Colonic mucosa (tissue), 4 donors: ENCODE results near the gene GAS2L2. TPM values are rescaled to one million over a fixed set of nuclear protein-coding genes. Genes with fewer than 3 reads are reported as not detected.

Experiments
- DNase-seq: peaks from one replicate; pipeline ENCODE4 v3.0.0-alpha.2; 2020
- H3K27ac ChIP-seq: fragments of 200-600 bp; one replicate; pipeline ENCODE4 v1.8.0; 2021
- H3K27me3 ChIP-seq: fragments of 200-600 bp; one replicate; pipeline ENCODE4 v1.8.0; 2021
- H3K36me3 ChIP-seq: fragments of 200-600 bp; one replicate; pipeline ENCODE4 v1.8.0; 2021
- H3K4me1 ChIP-seq: fragments of 200-600 bp; one replicate; pipeline ENCODE4 v1.8.0; 2021; ENCODE audit warnings: mild to moderate bottlenecking
- H3K4me3 ChIP-seq: fragments of 200-600 bp; one replicate; pipeline ENCODE4 v1.8.0; 2021
- H3K9ac ChIP-seq, 2 donors: one replicate each; pipeline ENCODE4 v1.7.0; 2013; ENCODE audit warnings: control low read depth in 2 of 2, low read depth in 2 of 2, low read length in 2 of 2
- H3K9me3 ChIP-seq: fragments of 200-600 bp; one replicate; pipeline ENCODE4 v1.8.0; 2021
- CTCF ChIP-seq: fragments of 200-600 bp; IDR thresholded peaks from one replicate; pipeline ENCODE4 v1.8.0; 2022; ENCODE audit warnings: antibody characterized with exemption, mild to moderate bottlenecking
- intact Hi-C: fragments of 100-400 bp; cut with DNase I; formaldehyde crosslinking; loops from one replicate; pipeline ENCODE4 v1.14.1; 2022
- total RNA-seq, 2 donors: library from RNA; stranded (reverse); fragmentation: NEBNext Ultra II Directional in 1 of 2; extraction: Animal tissue kit (Norgen Biotek cat#: 25700) in 1 of 2; gene quantifications; one replicate each; pipeline ENCODE4 v1.2.1, GENCODE V29; 2021
- donor health status: healthy.
- donor health status: DM: no; HTN: no; CAD: no.
- donor health status: DM: no; HTN: no; CAD: no.

The GAS2L2 gene
- total RNA-seq, 2 donors from 2014 or later = 0.15 TPM; not detected in 1

GRCh38 chr17:35716897-35717465 lies 36.1 kb downstream of the GAS2L2 start:
- H3K9ac ChIP-seq = no peak overlapping the region
- no peak overlapping the region for H3K27ac ChIP-seq
- H3K36me3 ChIP-seq = peaks cover 16% of the 10 kb centered on the region
- H3K9me3 ChIP-seq = no peaks in the 10 kb centered on the region
- no peak overlapping the region for H3K4me3 ChIP-seq
- no peaks in the 10 kb centered on the region for H3K4me1 ChIP-seq
- H3K27me3 ChIP-seq = no peaks in the 10 kb centered on the region
- no peak for TF ChIP-seq CTCF
- DNase-seq = no peak
- intact Hi-C loops = no loop called here

- intact Hi-C loops = no loop called here
- Histone ChIP-seq H3K4me1 (no peaks in the 10 kb centered on the region), H3K9me3 (no peaks in the 10 kb centered on the region), H3K9ac (no peak overlapping the region), H3K36me3 (peaks cover 16% of the 10 kb centered on the region), H3K4me3 (no peak overlapping the region), H3K27me3 (no peaks in the 10 kb centered on the region), H3K27ac (no peak overlapping the region)
- DNase-seq = no peak
- no peak for TF ChIP-seq CTCF
Measured at GRCh38 chr17:35716173-35716572, 36.9 kb downstream of the GAS2L2 start.

GRCh38 chr17:35715416-35715815 lies 37.6 kb downstream of the GAS2L2 start:
- no peak for DNase-seq
- intact Hi-C loops = no loop called here
- Histone ChIP-seq H3K4me3 (no peak overlapping the region), H3K27me3 (no peaks in the 10 kb centered on the region), H3K27ac (no peak overlapping the region), H3K9ac (no peak overlapping the region), H3K36me3 (peaks cover 23% of the 10 kb centered on the region), H3K9me3 (no peaks in the 10 kb centered on the region), H3K4me1 (no peaks in the 10 kb centered on the region)
- no peak for TF ChIP-seq CTCF

DNA sequence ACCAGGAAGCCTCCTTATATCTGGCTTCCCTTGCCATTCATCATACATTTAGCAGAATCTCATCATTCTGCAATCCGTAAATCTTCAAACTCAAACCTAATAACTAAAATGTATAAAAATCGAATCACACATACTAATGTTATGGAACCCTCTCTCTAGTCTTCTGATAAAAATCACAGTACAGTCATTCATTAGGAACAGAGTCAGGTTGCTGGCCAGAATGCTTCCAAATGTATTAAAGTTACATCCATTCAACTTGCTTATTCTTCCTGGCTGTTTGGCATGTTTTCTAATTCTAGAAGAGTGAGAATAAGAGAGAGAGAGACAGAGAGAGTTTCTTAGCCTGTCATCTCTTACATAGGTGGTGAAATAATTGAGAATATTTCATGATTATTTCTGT lies 38.1 kb downstream of the GAS2L2 start:
- Histone ChIP-seq H3K27ac (no peak overlapping the region), H3K36me3 (peaks cover 28% of the 10 kb centered on the region)

GRCh38 chr17:35713069-35713728 lies 39.8 kb downstream of the GAS2L2 start:
- intact Hi-C loops = no loop called here

More for the DNA sequence above, 38.1 kb downstream of the GAS2L2 start:
- Histone ChIP-seq H3K9me3 (no peaks in the 10 kb centered on the region), H3K27me3 (no peaks in the 10 kb centered on the region), H3K4me1 (no peaks in the 10 kb centered on the region), H3K9ac (no peak overlapping the region), H3K4me3 (no peak overlapping the region)
- TF ChIP-seq CTCF = no peak
- intact Hi-C loops = no loop called here
- DNase-seq = no peak

More at GRCh38 chr17:35713069-35713728, 39.8 kb downstream of the GAS2L2 start:
- no peaks in the 10 kb centered on the region for H3K4me1 ChIP-seq
- H3K27ac ChIP-seq = no peak overlapping the region
- peaks cover 32% of the 10 kb centered on the region for H3K36me3 ChIP-seq
- DNase-seq = no peak
- no peaks in the 10 kb centered on the region for H3K9me3 ChIP-seq
- H3K4me3 ChIP-seq = no peak overlapping the region
- TF ChIP-seq CTCF = no peak
- no peaks in the 10 kb centered on the region for H3K27me3 ChIP-seq
- H3K9ac ChIP-seq = no peak overlapping the region
